HG03066 (cell line): ENCODE measurements around the gene TMEM145.
"Not testable (repeated sequence)": the region's sequence is repeated elsewhere in the genome, so short reads cannot be mapped to it uniquely, and the experiment has no call there.

Experiments
- ATAC-seq: cut with Tn5 transposase; IDR thresholded peaks from one replicate; pipeline ENCODE4 v1.9.1; 2021; ENCODE audit warnings: low read depth; ENCODE audit not compliant: unreplicated experiment

TMEM145 gene

GRCh38 chr19:42333018-42333417, 19.9 kb downstream of the TMEM145 start:
- ATAC-seq = no peak

GRCh38 chr19:42333975-42334696, 21.0 kb downstream of the TMEM145 start:
- ATAC-seq = no peak

- no peak for ATAC-seq
Observed at GRCh38 chr19:42334697-42335373, 21.7 kb downstream of the TMEM145 start.

GRCh38 chr19:42335374-42335936, 22.3 kb downstream of the TMEM145 start:
- ATAC-seq = no peak

GRCh38 chr19:42335971-42336370, 22.9 kb downstream of the TMEM145 start:
- no peak for ATAC-seq

- not testable (repeated sequence) for ATAC-seq
Observed at GRCh38 chr19:42339126-42339860, 26.2 kb downstream of the TMEM145 start.

- not testable (repeated sequence) for ATAC-seq
Observed at GRCh38 chr19:42339922-42340321, 26.8 kb downstream of the TMEM145 start.

- no peak for ATAC-seq
Observed at GRCh38 chr19:42343344-42344110, 30.4 kb downstream of the TMEM145 start.

GRCh38 chr19:42344336-42344893, 31.3 kb downstream of the TMEM145 start:
- no peak for ATAC-seq

GRCh38 chr19:42345191-42345812, 32.2 kb downstream of the TMEM145 start:
- no peak for ATAC-seq

GRCh38 chr19:42348211-42348610, 35.1 kb downstream of the TMEM145 start:
- ATAC-seq = no peak

- no peak for ATAC-seq
Observed at GRCh38 chr19:42349378-42350107, 36.4 kb downstream of the TMEM145 start.

GRCh38 chr19:42350417-42350816, 37.3 kb downstream of the TMEM145 start:
- ATAC-seq = no peak

- no peak for ATAC-seq
Observed at GRCh38 chr19:42351079-42351735, 38.1 kb downstream of the TMEM145 start.

GRCh38 chr19:42352301-42353259, 39.5 kb downstream of the TMEM145 start:
- ATAC-seq = no peak

GRCh38 chr19:42353341-42354015, 40.4 kb downstream of the TMEM145 start:
- ATAC-seq = no peak

GRCh38 chr19:42355896-42356295, 42.8 kb downstream of the TMEM145 start:
- ATAC-seq = no peak
